H1 (cell line): ENCODE data around the gene MAPK8IP1. TPM values are rescaled to one million over a fixed set of nuclear protein-coding genes. Genes with fewer than 3 reads are reported as not detected.

Experiments used
- CTCF ChIA-PET: fragments of 300-600 bp; sonication (Branson Sonifier 250); formaldehyde crosslinking; loops from one replicate; lab custom pipeline; 2021; ENCODE audit not compliant: partially characterized antibody; lab: Charles Lee
- POLR2A ChIA-PET: fragments of 300-600 bp; sonication (Branson Sonifier 250); formaldehyde crosslinking; loops from one replicate; lab custom pipeline; 2021; ENCODE audit warnings: inconsistent platforms; ENCODE audit not compliant: partially characterized antibody; lab: Charles Lee
- DNase-seq, 2 experiments: peaks; one replicate each; pipeline versions ENCODE4 v3.0.0 to v3.0.0-alpha.2; 2010 to 2022; ENCODE audit warnings: low spot score in 2 of 2, low read depth in 1 of 2, mixed read lengths in 1 of 2
- FAIRE-seq: peaks from 2 replicates; lab custom pipeline; 2011; peaks lifted over from hg19 to GRCh38; lab: Jason Lieb, UNC
- H2AFZ ChIP-seq: 2 replicates; pipeline ENCODE4 v1.8.1; 2012; ENCODE audit warnings: low read length, inconsistent platforms
- H2AK5ac ChIP-seq: 2 replicates; pipeline ENCODE4 v1.6.1; 2013; ENCODE audit warnings: low read depth, low read length
- H2BK120ac ChIP-seq: replicated peaks from 2 replicates; pipeline ENCODE3; 2013; ENCODE audit warnings: low read depth, low read length, inconsistent platforms
- H2BK12ac ChIP-seq: 2 replicates; pipeline ENCODE4 v1.6.1; 2013; ENCODE audit warnings: low read depth, low read length
- H2BK15ac ChIP-seq: 2 replicates; pipeline ENCODE4 v1.6.1; 2013; ENCODE audit warnings: low read length
- H2BK20ac ChIP-seq: 2 replicates; pipeline ENCODE4 v1.6.1; 2013; ENCODE audit warnings: low read length
- H2BK5ac ChIP-seq: 2 replicates; pipeline ENCODE4 v1.6.1; 2013; ENCODE audit warnings: low read depth, low read length
- H3K14ac ChIP-seq: 2 replicates; pipeline ENCODE4 v1.6.1; 2013; ENCODE audit warnings: inconsistent platforms; ENCODE audit not compliant: insufficient read length
- H3K18ac ChIP-seq: 2 replicates; pipeline ENCODE4 v1.6.1; 2013; ENCODE audit warnings: low read length; ENCODE audit errors: extremely low read depth
- H3K23ac ChIP-seq: 2 replicates; pipeline ENCODE4 v1.6.1; 2013; ENCODE audit warnings: inconsistent platforms; ENCODE audit not compliant: insufficient read length
- H3K23me2 ChIP-seq: 2 replicates; pipeline ENCODE4 v1.6.1; 2013; ENCODE audit warnings: low read depth, low read length
- H3K27ac ChIP-seq: 2 replicates; pipeline ENCODE4 v1.6.1; 2011; ENCODE audit warnings: low read depth, low read length, inconsistent platforms
- H3K27me3 ChIP-seq, 4 experiments: replicated peaks in 1 of 4; 1 replicate in 1 of 4; 2 replicates in 3 of 4; pipeline versions ENCODE4 v1.6.1 to v1.8.1; 2011 to 2013; ENCODE audit warnings: low read length in 3 of 4, mild to moderate bottlenecking in 3 of 4, inconsistent platforms in 2 of 4, mixed read lengths in 2 of 4, moderate library complexity in 1 of 4; ENCODE audit not compliant: control insufficient read depth in 3 of 4, insufficient read depth in 3 of 4; ENCODE audit errors: extremely low read depth in 1 of 4
- H3K36me3 ChIP-seq, 4 experiments: 2 replicates each; pipeline versions ENCODE4 v1.6.1 to v1.8.1; 2011 to 2013; ENCODE audit warnings: mild to moderate bottlenecking in 4 of 4, low read length in 3 of 4, moderate library complexity in 2 of 4, control low read depth in 1 of 4, inconsistent platforms in 1 of 4; ENCODE audit not compliant: insufficient read depth in 4 of 4, control insufficient read depth in 2 of 4
- H3K4ac ChIP-seq: replicated peaks from 2 replicates; pipeline ENCODE3; 2013; ENCODE audit warnings: low read length, low read depth, mixed read lengths, inconsistent platforms; ENCODE audit not compliant: insufficient read length
- H3K4me1 ChIP-seq, 4 experiments: replicated peaks in 1 of 4; 1 replicate in 1 of 4; 2 replicates in 3 of 4; pipeline versions ENCODE4 v1.6.1 to v1.8.1; 2011 to 2013; ENCODE audit warnings: low read length in 3 of 4, inconsistent platforms in 2 of 4, mixed read lengths in 1 of 4; ENCODE audit not compliant: insufficient read depth in 4 of 4, control insufficient read depth in 3 of 4
- H3K4me2 ChIP-seq, 2 experiments: 2 replicates each; pipeline versions ENCODE4 v1.6.1 to v1.8.1; 2011 to 2013; ENCODE audit warnings: low read depth in 2 of 2, low read length in 2 of 2, control low read depth in 1 of 2, inconsistent platforms in 1 of 2, mild to moderate bottlenecking in 1 of 2; ENCODE audit not compliant: insufficient read depth in 1 of 2
- H3K4me3 ChIP-seq, 4 experiments: fragments of 200-600, 300-600 bp in 1 of 4; sonication (generic), shearing (Covaris generic), sonication (Bioruptor Twin) in 1 of 4; 2 replicates each; pipeline versions ENCODE4 v1.5.1 to v1.8.1; 2011 to 2016; ENCODE audit warnings: low read length in 4 of 4, low read depth in 3 of 4, control low read depth in 2 of 4, inconsistent platforms in 2 of 4, mild to moderate bottlenecking in 2 of 4, mixed read lengths in 1 of 4, moderate library complexity in 1 of 4; ENCODE audit not compliant: insufficient read depth in 2 of 4; ENCODE audit errors: extremely low read depth in 1 of 4
- H3K56ac ChIP-seq: replicated peaks from 2 replicates; pipeline ENCODE3; 2013; ENCODE audit warnings: low read depth, mild to moderate bottlenecking, mixed read lengths, low read length, inconsistent platforms; ENCODE audit not compliant: insufficient read length
- H3K79me1 ChIP-seq: 2 replicates; pipeline ENCODE4 v1.6.1; 2013; ENCODE audit warnings: low read depth, low read length, control low read depth
- H3K79me2 ChIP-seq, 2 experiments: 2 replicates each; pipeline versions ENCODE4 v1.6.1 to v1.8.1; 2012 to 2013; ENCODE audit warnings: low read length in 2 of 2, mild to moderate bottlenecking in 2 of 2, inconsistent platforms in 1 of 2; ENCODE audit not compliant: insufficient read depth in 2 of 2, control insufficient read depth in 1 of 2
- H3K9ac ChIP-seq, 4 experiments: replicated peaks in 1 of 4; 1 replicate in 1 of 4; 2 replicates in 3 of 4; pipeline versions ENCODE4 v1.6.1 to v1.8.1; 2011 to 2013; ENCODE audit warnings: low read depth in 3 of 4, low read length in 3 of 4, control low read depth in 2 of 4, mild to moderate bottlenecking in 2 of 4, moderate library complexity in 2 of 4, inconsistent platforms in 1 of 4; ENCODE audit errors: extremely low read depth in 1 of 4
- H3K9me3 ChIP-seq, 2 experiments: 2 replicates each; pipeline versions ENCODE4 v1.6.1 to v1.8.1; 2012 to 2013; ENCODE audit warnings: mild to moderate bottlenecking in 2 of 2, moderate library complexity in 2 of 2, control low read depth in 1 of 2, inconsistent platforms in 1 of 2, low read depth in 1 of 2, low read length in 1 of 2, mixed read lengths in 1 of 2; ENCODE audit not compliant: insufficient read depth in 2 of 2
- H4K20me1 ChIP-seq, 2 experiments: replicated peaks in 1 of 2; 2 replicates each; pipeline versions ENCODE3 to v1.8.1; 2011 to 2013; ENCODE audit warnings: inconsistent platforms in 2 of 2, low read length in 2 of 2, mild to moderate bottlenecking in 1 of 2; ENCODE audit not compliant: insufficient read depth in 2 of 2, control insufficient read depth in 1 of 2
- H4K5ac ChIP-seq: 2 replicates; pipeline ENCODE4 v1.6.1; 2013; ENCODE audit warnings: low read length, low read depth, mixed read lengths, inconsistent platforms; ENCODE audit not compliant: insufficient read length
- H4K8ac ChIP-seq: 2 replicates; pipeline ENCODE4 v1.8.0; 2013; ENCODE audit warnings: mild to moderate bottlenecking, moderate library complexity, low read length, inconsistent platforms; ENCODE audit not compliant: insufficient read depth; ENCODE audit errors: extremely low read depth
- H4K91ac ChIP-seq: replicated peaks from 2 replicates; pipeline ENCODE3; 2013; ENCODE audit warnings: low read length, mixed read lengths, inconsistent platforms; ENCODE audit not compliant: insufficient read length
- POLR2AphosphoS5 ChIP-seq: IDR thresholded peaks from 2 replicates; pipeline ENCODE4 v1.6.1; 2011; ENCODE audit warnings: low read depth, low read length
- WGBS, 2 experiments: shearing (Covaris generic) in 1 of 2; methylation state at CpG; one replicate each; pipeline versions ENCODE4 v1.1.6 to v1.1.7; 2013 to 2015; ENCODE audit warnings: low lambda C conversion rate in 2 of 2, mixed read lengths in 2 of 2, inconsistent platforms in 1 of 2, low coverage in 1 of 2, missing lambda C conversion rate in 1 of 2; ENCODE audit not compliant: insufficient replicate concordance in 2 of 2, insufficient coverage in 1 of 2, insufficient read length in 1 of 2; ENCODE audit errors: extremely low coverage in 1 of 2, missing lambda C conversion rate in 1 of 2; 5-methylcytosine and 5-hydroxymethylcytosine counted together
- polyA plus RNA-seq, 7 experiments: library from polyadenylated mRNA; depleted of rRNA in 3 of 7; stranded (reverse) in 5 of 7; unstranded in 2 of 7; fragments of >200 nt in 5 of 7; fragments of 200-250 nt in 2 of 7; gene quantifications; 1 replicate in 5 of 7; 2 replicates in 1 of 7; 4 replicates in 1 of 7; pipeline versions ENCODE4 v1.2.1 to v1.2.3, GENCODE V29; 2011 to 2013; ENCODE audit warnings: missing spikeins in 2 of 7, mixed read lengths in 2 of 7
- total RNA-seq: library from RNA; stranded (reverse); fragmentation: NEBNext Ultra II Directional; extraction: Animal tissue kit (Norgen Biotek cat#: 25700); gene quantifications from 2 replicates; pipeline ENCODE4 v1.2.1, GENCODE V29; 2021
- TF ChIP-seq, protein P1 (sequence below): IDR thresholded peaks from 2 replicates; pipeline ENCODE4 v1.6.1; 2011; ENCODE audit warnings: low read depth, mild to moderate bottlenecking, low read length; ENCODE audit not compliant: insufficient read depth

Gene MAPK8IP1
- total and polyA plus RNA-seq, 2 of the 8 experiments (the other 6 are each of a cell fraction or from before 2014, with no cell fraction given): 32.4 to 40.1 TPM

DNA sequence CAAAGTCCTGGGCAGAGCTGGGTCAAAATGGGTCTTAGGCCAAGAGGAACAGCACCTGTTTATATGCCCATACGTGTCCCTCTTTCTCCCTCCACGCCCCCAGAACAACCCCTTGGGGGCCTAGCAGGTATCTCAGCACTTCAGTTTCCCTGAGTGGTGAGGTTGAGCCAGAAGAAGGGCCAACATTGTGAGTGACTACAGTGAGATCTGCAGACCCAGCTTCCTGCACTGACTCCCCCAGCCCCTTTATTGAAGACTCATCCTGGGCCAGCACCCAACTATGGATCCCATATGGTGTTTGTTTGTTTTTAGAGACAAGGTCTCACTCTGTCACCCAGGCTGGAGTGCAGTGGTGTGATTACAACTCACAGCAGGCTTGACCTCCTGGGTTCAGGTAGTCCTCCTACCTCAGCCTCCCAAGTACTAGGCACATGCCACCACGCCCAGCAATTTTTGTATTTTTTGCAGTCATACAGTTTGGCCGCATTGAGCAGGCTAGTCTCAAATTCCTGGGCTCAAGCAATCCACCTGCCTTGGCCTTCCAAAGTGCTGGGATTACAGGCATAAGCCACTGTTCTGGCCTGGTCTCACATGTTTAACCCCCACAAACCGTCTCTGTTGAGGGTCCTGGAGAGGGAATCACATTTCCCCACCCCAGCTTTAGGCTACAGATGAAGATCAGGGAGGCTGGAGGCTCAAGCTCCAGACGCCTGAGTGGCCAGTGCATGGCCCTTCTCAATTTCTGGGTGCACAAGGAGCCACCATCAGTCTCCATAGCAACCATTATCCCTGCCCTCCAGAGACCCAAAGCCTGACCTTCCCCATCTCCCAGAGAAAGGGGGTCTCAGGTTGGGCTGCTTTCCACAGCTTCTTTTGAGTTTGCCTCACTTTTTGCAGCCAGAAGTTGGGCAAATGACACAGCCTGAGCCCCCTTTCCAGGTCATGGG is 35.4 kb downstream of the MAPK8IP1 start:
- Histone ChIP-seq H2BK5ac (peak overlapping the region; percentile 93; the same call in 1 of the 2 replicates), H2BK20ac (peak overlapping the region; percentile 83), H3K4me1 (peaks cover 12 to 33% (median 24%) of the 10 kb centered on the region in 4 experiments), H2BK15ac (peak overlapping the region; percentile 89; the same call in 1 of the 2 replicates), H3K4me3 (peak overlapping the region; percentile 63 to 78 (median 68); a peak in 7 of 8 replicates), H3K9ac (peak overlapping the region in 2 of 4 experiments; percentile 68 to 78; a peak in 3 of 7 replicates), H4K91ac (peak overlapping the region; percentile 29), H4K20me1 (peaks cover 11 to 19% of the 10 kb centered on the region in 2 experiments), H3K9me3 (no peaks in the 10 kb centered on the region), H4K5ac (peak overlapping the region; percentile 4)
- no peak for FAIRE-seq
- 0 out of 2 replicates have a peak, but pooled peaks have one; percentile 3 for TF ChIP-seq POLR2AphosphoS5
- TF ChIP-seq, protein P1, sequence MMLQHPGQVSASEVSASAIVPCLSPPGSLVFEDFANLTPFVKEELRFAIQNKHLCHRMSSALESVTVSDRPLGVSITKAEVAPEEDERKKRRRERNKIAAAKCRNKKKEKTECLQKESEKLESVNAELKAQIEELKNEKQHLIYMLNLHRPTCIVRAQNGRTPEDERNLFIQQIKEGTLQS: no peak
- TF ChIP-seq, all 59 proteins: peak for 1
- H3K56ac ChIP-seq: no peak overlapping the region
- 0 out of 2 replicates have a peak overlapping the region, but pooled peaks have one; percentile 76 for H3K27ac ChIP-seq
- peaks cover 0 to 7% (median 4%) of the 10 kb centered on the region in 4 experiments; a peak in 5 of 8 replicates for H3K36me3 ChIP-seq
- ChIA-PET POLR2A (interaction anchor here (0.7 to 9.8 kb wide), 23 partner anchors 8 to 591 kb away, joined by 3 to 115 read pairs (median 6); no protein-coding TSS in a partner anchor), CTCF (interaction anchor here (0.6 to 2.0 kb wide), 7 partner anchors 10 to 217 kb away, joined by 3 to 7 read pairs (median 4); no protein-coding TSS in a partner anchor)
- peak overlapping the region; percentile 97 for H2BK12ac ChIP-seq
- no peak overlapping the region for H3K23ac ChIP-seq
- H3K79me2 ChIP-seq: peaks cover 0 to 17% of the 10 kb centered on the region in 2 experiments; a peak in 1 of 4 replicates
- H3K4ac ChIP-seq: peak overlapping the region; percentile 3
- peak overlapping the region; percentile 65 for H2BK120ac ChIP-seq
- H2AFZ ChIP-seq: no peak overlapping the region
- H4K8ac ChIP-seq: no peak overlapping the region
- DNase-seq: no peak
- H3K27me3 ChIP-seq: peaks cover 0 to 9% (median 0%) of the 10 kb centered on the region in 4 experiments; a peak in 3 of 7 replicates
- H3K18ac ChIP-seq: peak overlapping the region; percentile 97
- peak overlapping the region; percentile 81 to 91 for H3K4me2 ChIP-seq
- H3K14ac ChIP-seq: no peak overlapping the region
- peaks cover 19% of the 10 kb centered on the region for H3K79me1 ChIP-seq
- peak overlapping the region; percentile 96 for H2AK5ac ChIP-seq
- WGBS, 2 experiments: 74% methylated on average over 6 of the region's 6 CpGs; no CpG with 5 or more reads in 1 of the 2 experiments
- peaks cover 22% of the 10 kb centered on the region for H3K23me2 ChIP-seq
